ENCODE data around the gene IGFL2.

DNA sequence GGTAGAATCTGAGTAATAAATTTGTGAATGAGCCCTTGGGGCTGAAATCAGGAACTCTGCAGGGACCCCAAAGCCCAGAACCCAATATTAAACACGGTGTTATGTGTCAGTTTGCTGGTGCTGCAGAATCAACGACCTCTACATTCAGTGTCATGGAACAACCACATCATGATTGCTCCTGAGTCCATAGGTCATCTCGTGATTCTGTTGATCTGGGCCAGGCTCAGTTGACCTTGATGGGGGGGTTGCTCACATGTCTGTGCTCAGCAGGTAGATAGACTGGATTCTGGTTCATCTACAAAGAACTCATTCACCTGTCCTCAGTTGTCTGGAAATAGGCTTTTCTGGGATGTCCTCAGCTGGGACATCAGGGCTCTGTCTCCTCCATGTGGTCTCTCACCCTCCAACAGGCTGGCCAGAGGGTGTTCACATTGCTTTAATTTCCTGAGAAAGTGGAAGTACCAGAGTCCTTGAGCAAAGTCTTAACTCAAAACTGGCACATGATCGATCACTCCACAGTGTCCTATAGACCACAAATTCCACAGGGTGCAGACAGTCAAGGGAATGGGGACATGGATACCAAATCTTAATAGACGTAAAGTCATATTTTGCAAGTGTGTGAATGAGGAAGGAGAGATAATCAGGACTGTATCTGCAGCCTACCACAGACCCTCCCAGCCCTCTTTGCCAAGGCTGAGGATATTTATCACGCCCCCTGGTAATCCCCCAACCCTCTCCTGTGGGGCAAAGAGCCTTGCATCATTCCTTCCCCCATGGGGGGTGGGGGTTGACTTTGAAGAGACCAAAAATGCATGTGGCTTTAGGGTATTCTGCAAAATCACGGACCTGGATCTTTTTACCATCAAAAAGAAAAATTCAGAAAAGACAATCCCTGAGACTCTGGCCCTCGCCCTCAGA, 42.2 kb downstream of the IGFL2 start:
- TF ChIP-seq, protein P1, sequence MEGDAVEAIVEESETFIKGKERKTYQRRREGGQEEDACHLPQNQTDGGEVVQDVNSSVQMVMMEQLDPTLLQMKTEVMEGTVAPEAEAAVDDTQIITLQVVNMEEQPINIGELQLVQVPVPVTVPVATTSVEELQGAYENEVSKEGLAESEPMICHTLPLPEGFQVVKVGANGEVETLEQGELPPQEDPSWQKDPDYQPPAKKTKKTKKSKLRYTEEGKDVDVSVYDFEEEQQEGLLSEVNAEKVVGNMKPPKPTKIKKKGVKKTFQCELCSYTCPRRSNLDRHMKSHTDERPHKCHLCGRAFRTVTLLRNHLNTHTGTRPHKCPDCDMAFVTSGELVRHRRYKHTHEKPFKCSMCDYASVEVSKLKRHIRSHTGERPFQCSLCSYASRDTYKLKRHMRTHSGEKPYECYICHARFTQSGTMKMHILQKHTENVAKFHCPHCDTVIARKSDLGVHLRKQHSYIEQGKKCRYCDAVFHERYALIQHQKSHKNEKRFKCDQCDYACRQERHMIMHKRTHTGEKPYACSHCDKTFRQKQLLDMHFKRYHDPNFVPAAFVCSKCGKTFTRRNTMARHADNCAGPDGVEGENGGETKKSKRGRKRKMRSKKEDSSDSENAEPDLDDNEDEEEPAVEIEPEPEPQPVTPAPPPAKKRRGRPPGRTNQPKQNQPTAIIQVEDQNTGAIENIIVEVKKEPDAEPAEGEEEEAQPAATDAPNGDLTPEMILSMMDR (IDR thresholded peaks at IDR 0.05 in 8 of 11, conservative IDR thresholded peaks at IDR 0.05 in 3 of 11): no peak
- TF ChIP-seq POLR2A (IDR thresholded peaks at IDR 0.05) (no peak), POLR2AphosphoS5 (IDR thresholded peaks at IDR 0.05) (no peak)
